NT2/D1 (cell line): ENCODE data around the gene SARDH.
A peak's percentile ranks its signal among the peaks of the same experiment; 100 is the strongest.

Experiments used
- DNase-seq: peaks from one replicate; pipeline ENCODE4 v3.0.0-alpha.2; 2011; ENCODE audit warnings: low read depth, low spot score
- H3K27me3 ChIP-seq: 2 replicates; pipeline ENCODE4 v1.6.0; 2011; ENCODE audit warnings: mild to moderate bottlenecking; ENCODE audit not compliant: insufficient read length, insufficient read depth
- H3K36me3 ChIP-seq: 2 replicates; pipeline ENCODE4 v1.6.1; 2011; ENCODE audit warnings: mild to moderate bottlenecking, low read length, mixed read lengths; ENCODE audit not compliant: insufficient read depth, insufficient read length
- H3K4me1 ChIP-seq: 2 replicates; pipeline ENCODE4 v1.5.1; 2011; ENCODE audit not compliant: insufficient read depth, insufficient read length
- H3K4me3 ChIP-seq: 2 replicates; pipeline ENCODE4 v1.5.1; 2011; ENCODE audit warnings: low read depth; ENCODE audit not compliant: insufficient read length
- H3K9ac ChIP-seq: 2 replicates; pipeline ENCODE4 v1.6.0; 2011; ENCODE audit warnings: low read depth; ENCODE audit not compliant: insufficient read length
- H3K9me3 ChIP-seq: 2 replicates; pipeline ENCODE4 v1.5.1; 2011; ENCODE audit warnings: mild to moderate bottlenecking, low read length; ENCODE audit not compliant: insufficient read depth
- SUZ12 ChIP-seq: IDR thresholded peaks from 2 replicates; pipeline ENCODE4 v1.6.1; 2011; ENCODE audit not compliant: insufficient read length, insufficient read depth; ENCODE audit errors: extremely low read depth
- YY1 ChIP-seq: IDR thresholded peaks from 2 replicates; pipeline ENCODE4 v1.6.1; 2011; ENCODE audit not compliant: insufficient read length, insufficient read depth
- ZNF274 ChIP-seq: IDR thresholded peaks from 2 replicates; pipeline ENCODE4 v1.6.1; 2011; ENCODE audit warnings: mild to moderate bottlenecking, low read depth, low read length

SARDH gene

DNA sequence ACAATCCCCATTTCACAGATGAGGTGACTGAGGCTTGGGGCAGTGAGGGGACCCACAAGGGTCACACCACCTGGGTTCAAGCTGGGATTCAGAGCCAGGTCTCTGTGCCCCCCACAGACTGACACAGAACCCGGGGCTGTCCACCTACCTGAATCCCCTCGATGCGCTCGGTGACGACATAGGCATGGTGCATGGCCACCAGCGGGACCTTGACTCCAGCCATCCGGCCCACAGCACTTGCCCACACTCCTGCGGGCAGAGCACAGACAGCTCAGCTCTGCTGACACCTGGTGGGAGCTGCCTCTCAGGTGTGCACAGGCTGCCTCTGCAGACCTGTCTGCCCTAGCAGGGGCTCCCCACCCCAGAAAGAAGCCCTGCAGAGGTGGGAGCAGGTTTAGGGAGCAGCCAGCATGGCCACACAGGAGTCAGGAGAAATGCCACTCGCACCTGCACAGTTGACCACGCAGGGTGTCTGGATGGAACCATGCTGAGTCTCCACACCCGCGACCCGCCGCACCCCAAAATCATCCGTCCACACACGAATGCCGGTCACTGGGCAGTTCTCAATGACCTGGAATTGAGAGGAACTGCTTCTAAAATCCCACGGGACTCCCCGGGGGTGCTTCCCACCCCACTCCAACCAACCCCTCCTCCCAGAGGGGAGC is 8.4 kb downstream of the SARDH start:
- H3K9ac ChIP-seq: no peak overlapping the region
- no peak overlapping the region for H3K4me3 ChIP-seq
- DNase-seq: no peak
- peaks cover 7% of the 10 kb centered on the region for H3K4me1 ChIP-seq
- H3K9me3 ChIP-seq: no peaks in the 10 kb centered on the region
- TF ChIP-seq ZNF274: no peak
- TF ChIP-seq SUZ12: no peak
- no peak for TF ChIP-seq YY1
- no peaks in the 10 kb centered on the region for H3K27me3 ChIP-seq
- no peaks in the 10 kb centered on the region for H3K36me3 ChIP-seq

DNA sequence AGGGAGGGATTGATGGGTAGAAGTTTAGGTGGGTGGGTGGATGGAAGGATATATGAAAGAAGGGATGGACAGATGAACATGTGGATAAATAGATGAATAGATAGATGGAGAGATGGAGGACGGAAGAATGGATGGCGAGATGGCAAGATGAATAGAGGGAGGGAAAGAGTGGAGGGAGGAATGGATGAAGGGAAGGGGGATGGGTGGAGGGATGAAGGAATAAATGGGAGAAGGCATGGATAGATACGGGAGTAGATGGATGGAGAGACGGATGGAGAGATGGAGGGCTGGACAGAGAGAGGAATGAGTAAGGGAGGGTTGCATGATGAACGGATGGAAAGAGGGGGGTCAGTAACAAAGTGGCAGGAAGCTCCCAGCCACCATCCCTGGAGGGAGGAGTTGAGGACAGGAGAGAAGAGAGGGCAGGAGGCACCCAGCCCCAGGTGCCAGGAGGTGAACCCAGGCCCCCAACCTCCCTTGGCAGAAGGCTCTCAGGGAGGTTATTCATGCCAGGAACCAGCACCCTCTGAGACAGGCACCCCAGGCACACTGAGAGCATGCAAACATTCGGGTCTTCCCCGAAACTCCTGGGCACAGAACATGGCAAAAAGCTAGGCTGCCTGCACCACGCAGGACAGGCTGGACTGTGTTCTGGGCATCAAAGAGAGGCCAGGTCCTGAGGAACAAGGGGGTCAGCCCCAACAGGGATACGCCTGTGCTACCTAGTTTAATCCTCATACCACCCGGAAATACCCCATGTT is 9.1 kb downstream of the SARDH start:
- Histone ChIP-seq H3K9ac (no peak overlapping the region), H3K36me3 (no peaks in the 10 kb centered on the region), H3K27me3 (no peaks in the 10 kb centered on the region), H3K4me3 (no peak overlapping the region), H3K9me3 (peaks cover 3% of the 10 kb centered on the region; the same call in 1 of the 2 replicates), H3K4me1 (peaks cover 7% of the 10 kb centered on the region)
- no peak for DNase-seq
- TF ChIP-seq YY1 (no peak), ZNF274 (no peak), SUZ12 (no peak)

DNA sequence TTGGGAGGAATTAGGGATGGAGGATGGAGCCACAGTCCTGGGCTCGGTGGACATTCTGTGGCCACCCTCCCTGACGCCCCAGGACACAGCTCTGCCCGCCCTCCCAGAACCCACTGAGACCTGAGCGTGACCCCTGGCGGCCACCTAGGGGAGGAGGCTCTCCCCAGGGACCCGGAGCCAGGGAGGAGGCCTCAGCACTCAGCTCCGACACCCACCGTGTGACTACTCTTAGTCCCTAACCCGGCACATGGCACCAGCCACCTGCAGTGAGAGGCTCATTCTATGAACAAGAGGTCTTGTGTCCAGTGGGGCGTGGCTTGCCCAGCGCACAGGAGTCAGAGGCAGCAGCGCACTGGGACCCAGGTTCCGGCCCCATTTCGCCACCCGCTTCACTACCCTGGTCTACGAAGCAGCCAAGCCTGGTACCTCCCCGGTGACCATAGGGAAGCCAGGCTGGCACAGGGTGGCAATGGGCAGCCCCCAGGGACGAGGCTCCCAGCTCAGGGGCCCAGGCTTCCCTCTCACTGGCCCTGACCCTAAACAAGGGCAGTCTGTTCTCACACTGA is 10.2 kb downstream of the SARDH start:
- H3K36me3 ChIP-seq: no peaks in the 10 kb centered on the region
- H3K4me1 ChIP-seq: peaks cover 3% of the 10 kb centered on the region
- no peaks in the 10 kb centered on the region for H3K27me3 ChIP-seq
- TF ChIP-seq YY1 (no peak), ZNF274 (no peak), SUZ12 (no peak)
- peaks cover 13% of the 10 kb centered on the region; the same call in 1 of the 2 replicates for H3K9me3 ChIP-seq
- no peak overlapping the region for H3K4me3 ChIP-seq
- H3K9ac ChIP-seq: peak overlapping the region; percentile 2
- no peak for DNase-seq

DNA sequence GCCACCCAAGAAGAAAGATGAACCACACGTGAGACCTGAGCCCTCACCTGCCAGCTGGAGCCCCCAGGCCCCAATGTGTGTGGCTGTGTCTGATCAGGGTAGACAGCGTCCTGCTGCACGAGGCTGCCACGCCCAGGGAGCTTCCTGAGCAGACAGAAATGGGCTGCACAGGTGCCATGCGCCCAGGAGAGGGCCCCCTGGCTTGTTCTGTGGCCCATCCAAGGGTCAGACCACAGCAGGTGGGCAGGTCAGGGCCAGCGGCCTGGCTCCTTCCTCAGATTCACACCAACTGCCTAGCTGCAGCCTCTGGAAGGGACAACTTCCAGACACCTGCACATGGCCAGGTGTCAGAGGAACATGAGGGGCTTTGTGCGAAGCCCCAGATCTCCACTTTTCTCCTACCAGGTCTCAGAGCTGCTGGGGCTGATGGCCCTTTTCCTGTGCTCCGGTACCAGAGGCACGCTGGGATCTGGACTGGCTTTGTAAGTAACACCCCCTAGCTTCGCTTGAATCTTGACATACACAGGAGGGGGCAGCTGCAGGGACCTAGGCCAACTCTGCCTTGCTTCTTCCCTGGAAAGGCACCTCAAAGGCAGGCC is 10.8 kb downstream of the SARDH start:
- Histone ChIP-seq H3K36me3 (no peaks in the 10 kb centered on the region), H3K9me3 (peaks cover 13% of the 10 kb centered on the region; the same call in 1 of the 2 replicates), H3K27me3 (no peaks in the 10 kb centered on the region), H3K4me1 (peaks cover 3% of the 10 kb centered on the region), H3K4me3 (no peak overlapping the region), H3K9ac (peak overlapping the region; percentile 2)
- TF ChIP-seq SUZ12 (no peak), YY1 (no peak), ZNF274 (no peak)
- no peak for DNase-seq

DNA sequence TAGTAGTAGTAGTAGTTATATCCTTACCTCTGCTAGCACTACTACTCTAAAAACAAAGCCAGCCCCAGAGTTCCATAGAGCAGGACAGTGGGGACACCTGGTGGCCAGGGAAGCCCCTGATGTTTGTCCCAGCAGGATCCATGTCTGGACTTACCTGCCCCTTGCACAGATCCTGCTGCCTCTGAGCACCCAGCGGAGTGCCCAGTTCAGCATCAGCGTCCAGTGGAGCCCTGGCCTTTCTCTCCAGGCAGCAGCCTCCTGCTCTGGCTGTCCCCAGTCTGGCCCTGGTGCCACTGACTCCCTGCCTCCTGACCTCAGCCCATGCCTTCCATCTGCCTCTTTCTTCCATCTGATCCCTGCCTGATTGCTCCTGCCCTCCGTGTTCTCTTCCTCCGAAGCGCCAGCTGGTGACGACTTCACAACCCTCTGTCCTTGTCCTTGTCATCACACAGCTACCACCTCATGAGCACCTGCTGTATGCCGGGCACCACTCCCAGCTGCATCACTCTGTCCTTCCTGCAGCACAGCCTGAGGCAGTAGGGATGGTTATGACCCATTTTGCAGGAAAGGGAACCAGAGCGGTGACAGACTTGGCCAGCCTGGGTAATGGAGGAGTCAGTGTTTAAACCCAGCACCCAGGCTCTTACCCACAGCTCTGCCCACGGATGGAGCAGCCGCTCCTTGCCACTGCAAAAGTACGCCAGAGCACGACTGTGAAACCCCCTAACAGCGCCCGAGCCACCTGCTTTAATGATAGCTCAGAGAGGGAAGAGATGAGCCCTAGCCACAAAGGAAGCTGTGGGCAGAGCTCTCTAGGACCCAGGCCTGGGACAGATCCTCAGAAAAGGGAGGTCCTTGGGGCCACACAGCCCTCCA is 11.5 kb downstream of the SARDH start:
- Histone ChIP-seq H3K36me3 (no peaks in the 10 kb centered on the region), H3K4me1 (peaks cover 3% of the 10 kb centered on the region), H3K9me3 (peaks cover 13% of the 10 kb centered on the region; the same call in 1 of the 2 replicates), H3K4me3 (no peak overlapping the region), H3K27me3 (no peaks in the 10 kb centered on the region), H3K9ac (no peak overlapping the region)
- TF ChIP-seq YY1 (no peak), ZNF274 (no peak), SUZ12 (no peak)
- DNase-seq: no peak

DNA sequence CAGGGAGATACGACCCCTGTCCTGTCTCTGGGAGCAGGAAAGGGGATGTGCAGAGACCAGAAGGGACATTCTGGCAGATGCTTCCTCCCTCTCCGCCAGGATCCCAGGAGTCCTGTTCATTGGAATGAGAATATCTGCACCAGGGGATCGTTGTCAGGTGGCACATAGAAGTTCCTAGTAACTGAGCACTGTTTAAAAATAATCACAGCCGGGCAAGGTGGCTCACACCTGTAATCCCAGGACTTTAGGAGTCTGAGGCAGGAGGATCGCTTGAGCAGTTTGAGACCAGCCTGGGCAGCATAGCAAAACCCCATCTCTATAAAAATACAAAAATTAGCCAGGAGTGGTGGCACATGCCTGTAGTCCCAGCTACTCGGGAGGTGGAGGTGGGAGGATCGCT is 12.3 kb downstream of the SARDH start:
- Histone ChIP-seq H3K9ac (no peak overlapping the region), H3K27me3 (no peaks in the 10 kb centered on the region), H3K4me3 (no peak overlapping the region), H3K36me3 (no peaks in the 10 kb centered on the region), H3K4me1 (peaks cover 3% of the 10 kb centered on the region), H3K9me3 (peaks cover 13% of the 10 kb centered on the region; the same call in 1 of the 2 replicates)
- TF ChIP-seq YY1 (no peak), ZNF274 (no peak), SUZ12 (no peak)
- DNase-seq: no peak
